Ascending aorta (tissue), 2 donors: ENCODE results near the gene CREB5. TPM values are rescaled to one million over a fixed set of nuclear protein-coding genes. Genes with fewer than 3 reads are reported as not detected.

Source experiments
- DNase-seq, 2 donors: peaks; one replicate each; pipeline ENCODE4 v3.0.0-alpha.2; 2019; ENCODE audit warnings: low spot score in 2 of 2
- H3K27ac ChIP-seq, 2 donors: fragments of 200-600 bp; sonication (generic); one replicate each; pipeline ENCODE4 v1.5.1; 2016 to 2017; ENCODE audit warnings: mild to moderate bottlenecking in 1 of 2
- H3K27me3 ChIP-seq: fragments of 200-600 bp; sonication (generic); one replicate; pipeline ENCODE4 v1.5.1; 2017
- H3K36me3 ChIP-seq, 2 donors: fragments of 200-600 bp; sonication (generic); one replicate each; pipeline ENCODE4 v1.5.1; 2016
- H3K4me1 ChIP-seq, 2 donors: fragments of 200-600 bp; sonication (generic); one replicate each; pipeline ENCODE4 v1.5.1; 2016 to 2017; ENCODE audit warnings: mild to moderate bottlenecking in 1 of 2
- H3K4me3 ChIP-seq, 2 donors: fragments of 200-600 bp; sonication (generic); one replicate each; pipeline ENCODE4 v1.5.1; 2016 to 2017; ENCODE audit warnings: mild to moderate bottlenecking in 1 of 2
- H3K9me3 ChIP-seq, 2 donors: fragments of 200-600 bp; sonication (generic); one replicate each; pipeline ENCODE4 v1.5.1; 2016
- intact Hi-C: fragments of 100-400 bp; cut with DNase I; formaldehyde crosslinking; loops from one replicate; pipeline ENCODE4 v1.15.1; 2023
- total RNA-seq: library from RNA; depleted of rRNA; stranded (reverse); fragments of >200 nt; gene quantifications from one replicate; pipeline ENCODE4 v1.1.0, GENCODE V29; 2016
- TF ChIP-seq, protein P1 (sequence below), 3 experiments: fragments of 200-600 bp in 2 of 3; fragments of 450-650 bp in 1 of 3; sonication (generic) in 2 of 3; IDR thresholded peaks; one replicate each; pipeline ENCODE4 v1.5.1; 2016 to 2019; ENCODE audit warnings: antibody characterized with exemption in 3 of 3, mild to moderate bottlenecking in 1 of 3, moderate library complexity in 1 of 3

CREB5 gene
- total RNA-seq, 1 donor from 2014 or later = 143 TPM

DNA sequence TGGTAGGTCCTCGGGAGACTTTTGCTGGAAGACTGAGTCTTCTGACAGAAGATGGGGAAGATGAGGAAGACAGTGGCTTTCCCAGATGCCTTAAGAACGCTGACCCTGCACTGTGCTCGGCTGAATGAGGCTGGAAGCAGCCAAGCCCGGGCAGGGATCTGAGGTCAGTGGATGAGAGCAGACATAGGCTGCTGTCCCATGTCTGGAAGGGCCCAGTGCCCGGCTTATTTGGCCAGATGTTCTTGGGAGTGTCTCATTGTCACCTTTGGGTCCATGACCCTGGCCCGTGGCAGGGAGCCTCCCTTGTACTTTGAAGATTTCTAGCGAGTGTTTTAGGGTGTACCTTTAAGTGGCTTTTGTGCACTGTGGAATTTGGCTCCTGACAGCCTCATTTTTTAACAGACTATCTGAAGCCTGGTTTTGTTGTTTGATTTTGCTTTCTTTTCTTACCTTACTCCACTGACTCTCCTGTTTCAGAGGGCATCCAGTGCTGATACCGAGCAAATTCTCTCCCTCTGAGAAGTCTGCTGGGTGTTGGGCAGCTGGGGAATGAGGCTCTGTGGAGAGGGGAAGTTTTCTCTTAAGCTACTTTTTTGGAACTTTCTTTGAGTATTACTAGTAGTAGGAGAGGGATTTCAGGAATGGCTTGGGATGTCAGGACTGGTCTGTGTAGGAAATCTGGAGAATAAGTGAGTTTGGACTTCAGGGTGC, 61.4 kb downstream of the CREB5 start:
- peak overlapping the region; percentile 8 to 47 for H3K4me3 ChIP-seq
- intact Hi-C loops = no loop called here
- no peaks in the 10 kb centered on the region for H3K27me3 ChIP-seq
- H3K9me3 ChIP-seq = no peaks in the 10 kb centered on the region
- no peak for DNase-seq
- peak overlapping the region; percentile 58 to 65 for H3K27ac ChIP-seq
- no peaks in the 10 kb centered on the region for H3K36me3 ChIP-seq
- TF ChIP-seq, protein P1, sequence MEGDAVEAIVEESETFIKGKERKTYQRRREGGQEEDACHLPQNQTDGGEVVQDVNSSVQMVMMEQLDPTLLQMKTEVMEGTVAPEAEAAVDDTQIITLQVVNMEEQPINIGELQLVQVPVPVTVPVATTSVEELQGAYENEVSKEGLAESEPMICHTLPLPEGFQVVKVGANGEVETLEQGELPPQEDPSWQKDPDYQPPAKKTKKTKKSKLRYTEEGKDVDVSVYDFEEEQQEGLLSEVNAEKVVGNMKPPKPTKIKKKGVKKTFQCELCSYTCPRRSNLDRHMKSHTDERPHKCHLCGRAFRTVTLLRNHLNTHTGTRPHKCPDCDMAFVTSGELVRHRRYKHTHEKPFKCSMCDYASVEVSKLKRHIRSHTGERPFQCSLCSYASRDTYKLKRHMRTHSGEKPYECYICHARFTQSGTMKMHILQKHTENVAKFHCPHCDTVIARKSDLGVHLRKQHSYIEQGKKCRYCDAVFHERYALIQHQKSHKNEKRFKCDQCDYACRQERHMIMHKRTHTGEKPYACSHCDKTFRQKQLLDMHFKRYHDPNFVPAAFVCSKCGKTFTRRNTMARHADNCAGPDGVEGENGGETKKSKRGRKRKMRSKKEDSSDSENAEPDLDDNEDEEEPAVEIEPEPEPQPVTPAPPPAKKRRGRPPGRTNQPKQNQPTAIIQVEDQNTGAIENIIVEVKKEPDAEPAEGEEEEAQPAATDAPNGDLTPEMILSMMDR (IDR thresholded peaks at IDR 0.05) = no peak
- H3K4me1 ChIP-seq = peaks cover 0 to 3% of the 10 kb centered on the region in 2 donors

DNA sequence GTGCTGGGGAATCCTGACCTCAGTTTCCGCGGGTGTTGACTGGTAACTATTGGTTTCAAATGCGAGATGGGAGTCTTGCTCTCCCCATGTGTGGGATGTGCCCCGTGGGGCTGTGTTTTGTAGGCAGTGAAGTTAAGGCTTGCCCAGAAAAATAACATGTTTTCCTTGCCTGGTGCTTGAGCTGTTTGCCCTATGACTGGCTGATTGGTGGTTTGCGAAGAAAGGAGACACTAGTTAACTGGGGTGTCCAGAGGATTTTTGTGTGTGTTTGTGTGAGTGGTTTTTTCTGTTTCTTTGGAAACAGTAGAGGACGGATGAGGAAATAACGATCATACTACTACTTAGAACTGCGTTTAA, 61.9 kb downstream of the CREB5 start:
- no peak for DNase-seq
- Histone ChIP-seq H3K4me1 (peaks cover 0 to 3% of the 10 kb centered on the region in 2 donors), H3K27ac (peak overlapping the region; percentile 58 to 65), H3K4me3 (peak overlapping the region; percentile 8 to 47), H3K36me3 (no peaks in the 10 kb centered on the region), H3K9me3 (no peaks in the 10 kb centered on the region), H3K27me3 (no peaks in the 10 kb centered on the region)
- intact Hi-C loops = no loop called here
- TF ChIP-seq, protein P1 (IDR thresholded peaks at IDR 0.05) = no peak

- TF ChIP-seq, protein P1 (IDR thresholded peaks at IDR 0.05) = no peak
- H3K36me3 ChIP-seq = no peaks in the 10 kb centered on the region
- no peak for DNase-seq
- H3K4me1 ChIP-seq = peaks cover 0 to 3% of the 10 kb centered on the region in 2 donors
- H3K27me3 ChIP-seq = no peaks in the 10 kb centered on the region
- H3K27ac ChIP-seq = peak overlapping the region in 1 of 2 donors; percentile 58
- H3K9me3 ChIP-seq = no peaks in the 10 kb centered on the region
- intact Hi-C loops = no loop called here
- peak overlapping the region in 1 of 2 donors; percentile 47 for H3K4me3 ChIP-seq
Measured at GRCh38 chr7:28474640-28475039, 62.3 kb downstream of the CREB5 start.

GRCh38 chr7:28477041-28477442, 64.7 kb downstream of the CREB5 start:
- TF ChIP-seq, protein P1 (IDR thresholded peaks at IDR 0.05) = no peak
- no peaks in the 10 kb centered on the region for H3K27me3 ChIP-seq
- peaks cover 0 to 3% of the 10 kb centered on the region in 2 donors for H3K4me1 ChIP-seq
- no peaks in the 10 kb centered on the region for H3K36me3 ChIP-seq
- intact Hi-C loops = no loop called here
- DNase-seq = no peak
- H3K27ac ChIP-seq = no peak overlapping the region
- H3K4me3 ChIP-seq = no peak overlapping the region
- no peaks in the 10 kb centered on the region for H3K9me3 ChIP-seq

DNA sequence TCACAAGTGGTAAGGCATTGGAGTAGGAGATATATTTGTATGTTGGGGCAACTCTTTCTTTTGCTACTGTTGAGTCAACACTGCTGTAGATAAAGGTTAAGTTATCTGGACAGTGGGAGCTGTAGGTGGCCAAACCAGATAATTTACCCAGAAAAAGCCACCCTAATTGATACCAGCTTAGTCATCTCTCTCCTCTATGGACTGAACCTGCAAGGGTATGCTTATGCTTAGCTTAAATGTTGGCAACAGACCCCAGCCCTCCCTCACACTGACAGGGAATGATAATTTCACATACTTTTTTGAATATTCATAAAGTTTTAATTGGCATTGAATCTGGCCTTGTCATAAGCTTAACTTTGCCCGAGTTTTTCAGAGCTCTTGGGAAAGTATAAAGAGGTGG, 66.3 kb downstream of the CREB5 start:
- Histone ChIP-seq H3K4me3 (no peak overlapping the region), H3K36me3 (no peaks in the 10 kb centered on the region), H3K27ac (no peak overlapping the region), H3K4me1 (peaks cover 0 to 3% of the 10 kb centered on the region in 2 donors), H3K27me3 (no peaks in the 10 kb centered on the region), H3K9me3 (no peaks in the 10 kb centered on the region)
- TF ChIP-seq, protein P1 (IDR thresholded peaks at IDR 0.05) = no peak
- intact Hi-C loops = no loop called here
- no peak for DNase-seq
